MM.1S (cell line): Measurements from ENCODE around the gene GALNTL6.

Source experiments
- DNase-seq: peaks from one replicate; pipeline ENCODE4 v3.0.0-alpha.2; 2015
- H2AFZ ChIP-seq: fragments of 300-600 bp; sonication (generic); 2 replicates; pipeline ENCODE4 v1.6.0; 2016; ENCODE audit warnings: antibody characterized with exemption, low read length
- H3F3A ChIP-seq: fragments of 300-600 bp; sonication (generic); 2 replicates; pipeline ENCODE4 v1.6.1; 2016; ENCODE audit warnings: mild to moderate bottlenecking, antibody characterized with exemption, low read length, moderate library complexity, mixed read lengths; ENCODE audit not compliant: insufficient read depth
- H3K27ac ChIP-seq: fragments of 300-600 bp; sonication (generic); 2 replicates; pipeline ENCODE4 v1.5.1; 2016; ENCODE audit warnings: mild to moderate bottlenecking, low read length
- H3K27me3 ChIP-seq: fragments of 300-600 bp; sonication (generic); replicated peaks from 2 replicates; pipeline ENCODE4 v1.6.0; 2016; ENCODE audit warnings: low read length; ENCODE audit not compliant: insufficient read depth
- H3K36me3 ChIP-seq: fragments of 300-600 bp; sonication (generic); replicated peaks from 2 replicates; pipeline ENCODE4 v1.6.1; 2016; ENCODE audit warnings: mild to moderate bottlenecking, low read length, mixed read lengths; ENCODE audit not compliant: insufficient read depth
- H3K4me1 ChIP-seq: fragments of 300-600 bp; sonication (generic); 2 replicates; pipeline ENCODE4 v1.6.1; 2016; ENCODE audit warnings: low read length, mixed read lengths
- H3K4me2 ChIP-seq: fragments of 300-600 bp; sonication (generic); 2 replicates; pipeline ENCODE4 v1.6.0; 2016; ENCODE audit warnings: low read depth, low read length
- H3K4me3 ChIP-seq: fragments of 300-600 bp; sonication (generic); 2 replicates; pipeline ENCODE4 v1.5.1; 2016; ENCODE audit warnings: low read length, mixed read lengths
- H3K79me2 ChIP-seq: fragments of 300-600 bp; sonication (generic); 2 replicates; pipeline ENCODE4 v1.6.1; 2016; ENCODE audit warnings: mixed run types, low read length, mixed read lengths
- H3K9ac ChIP-seq: fragments of 300-600 bp; sonication (generic); 2 replicates; pipeline ENCODE4 v1.6.1; 2016; ENCODE audit warnings: low read length, mixed read lengths
- H3K9me2 ChIP-seq: fragments of 300-600 bp; sonication (generic); replicated peaks from 2 replicates; pipeline ENCODE4 v1.6.1; 2016; ENCODE audit warnings: mild to moderate bottlenecking, low read length, mixed read lengths; ENCODE audit not compliant: insufficient read depth
- H3K9me3 ChIP-seq: fragments of 300-600 bp; sonication (generic); replicated peaks from 2 replicates; pipeline ENCODE4 v1.6.1; 2016; ENCODE audit warnings: mild to moderate bottlenecking, low read length, mixed read lengths; ENCODE audit not compliant: insufficient read depth
- H4K20me1 ChIP-seq: fragments of 300-600 bp; sonication (generic); 2 replicates; pipeline ENCODE4 v1.6.1; 2016; ENCODE audit warnings: mild to moderate bottlenecking, low read length, moderate library complexity, mixed read lengths; ENCODE audit not compliant: insufficient read depth
- EZH2 ChIP-seq: fragments of 300-600 bp; sonication (generic); optimal IDR thresholded peaks from 2 replicates; pipeline ENCODE3; 2017; ENCODE audit warnings: low read depth, mild to moderate bottlenecking, antibody characterized with exemption, low read length, mixed read lengths
- EZH2phosphoT487 ChIP-seq: fragments of 300-600 bp; sonication (generic); IDR thresholded peaks from 2 replicates; pipeline ENCODE4 v1.6.1; 2018; ENCODE audit warnings: antibody characterized with exemption, low read length
- TF ChIP-seq, protein P1 (sequence below): fragments of 300-600 bp; sonication (generic); IDR thresholded peaks from 2 replicates; pipeline ENCODE4 v1.5.1; 2016; ENCODE audit warnings: antibody characterized with exemption, low read length, mixed read lengths

The GALNTL6 gene

GRCh38 chr4:173002830-173003561 lies 1189.8 kb downstream of the GALNTL6 start:
- no peak for DNase-seq
- no peaks in the 10 kb centered on the region for H3K9me3 ChIP-seq
- H4K20me1 ChIP-seq: no peaks in the 10 kb centered on the region
- H3K9me2 ChIP-seq: no peaks in the 10 kb centered on the region
- H3K4me3 ChIP-seq: no peak overlapping the region
- no peak overlapping the region for H3K4me2 ChIP-seq
- H3F3A ChIP-seq: no peaks in the 10 kb centered on the region
- H3K27me3 ChIP-seq: no peaks in the 10 kb centered on the region
- no peaks in the 10 kb centered on the region for H3K79me2 ChIP-seq
- no peak overlapping the region for H3K27ac ChIP-seq
- no peak overlapping the region for H2AFZ ChIP-seq
- TF ChIP-seq, protein P1, sequence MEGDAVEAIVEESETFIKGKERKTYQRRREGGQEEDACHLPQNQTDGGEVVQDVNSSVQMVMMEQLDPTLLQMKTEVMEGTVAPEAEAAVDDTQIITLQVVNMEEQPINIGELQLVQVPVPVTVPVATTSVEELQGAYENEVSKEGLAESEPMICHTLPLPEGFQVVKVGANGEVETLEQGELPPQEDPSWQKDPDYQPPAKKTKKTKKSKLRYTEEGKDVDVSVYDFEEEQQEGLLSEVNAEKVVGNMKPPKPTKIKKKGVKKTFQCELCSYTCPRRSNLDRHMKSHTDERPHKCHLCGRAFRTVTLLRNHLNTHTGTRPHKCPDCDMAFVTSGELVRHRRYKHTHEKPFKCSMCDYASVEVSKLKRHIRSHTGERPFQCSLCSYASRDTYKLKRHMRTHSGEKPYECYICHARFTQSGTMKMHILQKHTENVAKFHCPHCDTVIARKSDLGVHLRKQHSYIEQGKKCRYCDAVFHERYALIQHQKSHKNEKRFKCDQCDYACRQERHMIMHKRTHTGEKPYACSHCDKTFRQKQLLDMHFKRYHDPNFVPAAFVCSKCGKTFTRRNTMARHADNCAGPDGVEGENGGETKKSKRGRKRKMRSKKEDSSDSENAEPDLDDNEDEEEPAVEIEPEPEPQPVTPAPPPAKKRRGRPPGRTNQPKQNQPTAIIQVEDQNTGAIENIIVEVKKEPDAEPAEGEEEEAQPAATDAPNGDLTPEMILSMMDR: no peak
- TF ChIP-seq EZH2 (no peak), EZH2phosphoT487 (no peak)
- no peak overlapping the region for H3K9ac ChIP-seq
- no peaks in the 10 kb centered on the region for H3K36me3 ChIP-seq
- H3K4me1 ChIP-seq: peaks cover 12% of the 10 kb centered on the region

- H3K4me1 ChIP-seq: no peaks in the 10 kb centered on the region
- H4K20me1 ChIP-seq: no peaks in the 10 kb centered on the region
- TF ChIP-seq EZH2 (no peak), EZH2phosphoT487 (no peak)
- TF ChIP-seq, protein P1: no peak
- H3K9me2 ChIP-seq: no peaks in the 10 kb centered on the region
- no peaks in the 10 kb centered on the region for H3K9me3 ChIP-seq
- no peak overlapping the region for H2AFZ ChIP-seq
- no peaks in the 10 kb centered on the region for H3K36me3 ChIP-seq
- no peaks in the 10 kb centered on the region for H3F3A ChIP-seq
- H3K27me3 ChIP-seq: no peaks in the 10 kb centered on the region
- no peak overlapping the region for H3K9ac ChIP-seq
- H3K79me2 ChIP-seq: no peaks in the 10 kb centered on the region
- no peak overlapping the region for H3K4me3 ChIP-seq
- no peak for DNase-seq
- no peak overlapping the region for H3K27ac ChIP-seq
- H3K4me2 ChIP-seq: no peak overlapping the region
Measured at GRCh38 chr4:173005912-173006633, 1192.9 kb downstream of the GALNTL6 start.

- Histone ChIP-seq H3K4me1 (no peaks in the 10 kb centered on the region), H4K20me1 (no peaks in the 10 kb centered on the region), H3K79me2 (no peaks in the 10 kb centered on the region), H3K4me3 (no peak overlapping the region), H2AFZ (no peak overlapping the region), H3K9ac (no peak overlapping the region), H3K27ac (no peak overlapping the region), H3K9me3 (no peaks in the 10 kb centered on the region), H3K36me3 (no peaks in the 10 kb centered on the region), H3K4me2 (no peak overlapping the region), H3K9me2 (no peaks in the 10 kb centered on the region), H3F3A (no peaks in the 10 kb centered on the region), H3K27me3 (no peaks in the 10 kb centered on the region)
- no peak for DNase-seq
- TF ChIP-seq, protein P1: no peak
- TF ChIP-seq EZH2phosphoT487 (no peak), EZH2 (no peak)
Measured at GRCh38 chr4:173008436-173008835, 1195.2 kb downstream of the GALNTL6 start.
